Coronary artery (tissue), 2 donors: Measurements from ENCODE around the gene TAAR5.
"Not testable (repeated sequence)": the region's sequence is repeated elsewhere in the genome, so short reads cannot be mapped to it uniquely, and the experiment has no call there.

Source experiments
- DNase-seq: peaks from one replicate; pipeline ENCODE4 v3.0.0-alpha.2; 2017; ENCODE audit warnings: low spot score
- H3K27ac ChIP-seq, 2 donors: fragments of 200-600 bp; sonication (generic); one replicate each; pipeline ENCODE4 v1.5.1; 2016 to 2019
- H3K4me3 ChIP-seq: fragments of 200-600 bp; sonication (generic); 2 replicates; pipeline ENCODE4 v1.5.1; 2016; ENCODE audit warnings: mild to moderate bottlenecking, moderate library complexity
- TF ChIP-seq, protein P1 (sequence below): fragments of 200-600 bp; sonication (generic); IDR thresholded peaks from one replicate; pipeline ENCODE4 v1.5.1; 2019; ENCODE audit warnings: antibody characterized with exemption

Gene TAAR5

DNA sequence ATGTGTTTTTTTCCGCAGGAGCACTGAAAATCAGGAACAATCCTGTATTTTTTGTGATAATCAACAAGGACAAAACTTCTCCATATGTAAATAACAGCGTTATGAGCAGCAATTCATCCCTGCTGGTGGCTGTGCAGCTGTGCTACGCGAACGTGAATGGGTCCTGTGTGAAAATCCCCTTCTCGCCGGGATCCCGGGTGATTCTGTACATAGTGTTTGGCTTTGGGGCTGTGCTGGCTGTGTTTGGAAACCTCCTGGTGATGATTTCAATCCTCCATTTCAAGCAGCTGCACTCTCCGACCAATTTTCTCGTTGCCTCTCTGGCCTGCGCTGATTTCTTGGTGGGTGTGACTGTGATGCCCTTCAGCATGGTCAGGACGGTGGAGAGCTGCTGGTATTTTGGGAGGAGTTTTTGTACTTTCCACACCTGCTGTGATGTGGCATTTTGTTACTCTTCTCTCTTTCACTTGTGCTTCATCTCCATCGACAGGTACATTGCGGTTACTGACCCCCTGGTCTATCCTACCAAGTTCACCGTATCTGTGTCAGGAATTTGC lies 19.2 kb downstream of the TAAR5 start, which contains the start of gene TAAR6:
TSS of gene TAAR6 (plus strand) at position 102 of the 557 bp plus-strand sequence. CDS start at position 102, 0 bp downstream.
- TF ChIP-seq, protein P1, sequence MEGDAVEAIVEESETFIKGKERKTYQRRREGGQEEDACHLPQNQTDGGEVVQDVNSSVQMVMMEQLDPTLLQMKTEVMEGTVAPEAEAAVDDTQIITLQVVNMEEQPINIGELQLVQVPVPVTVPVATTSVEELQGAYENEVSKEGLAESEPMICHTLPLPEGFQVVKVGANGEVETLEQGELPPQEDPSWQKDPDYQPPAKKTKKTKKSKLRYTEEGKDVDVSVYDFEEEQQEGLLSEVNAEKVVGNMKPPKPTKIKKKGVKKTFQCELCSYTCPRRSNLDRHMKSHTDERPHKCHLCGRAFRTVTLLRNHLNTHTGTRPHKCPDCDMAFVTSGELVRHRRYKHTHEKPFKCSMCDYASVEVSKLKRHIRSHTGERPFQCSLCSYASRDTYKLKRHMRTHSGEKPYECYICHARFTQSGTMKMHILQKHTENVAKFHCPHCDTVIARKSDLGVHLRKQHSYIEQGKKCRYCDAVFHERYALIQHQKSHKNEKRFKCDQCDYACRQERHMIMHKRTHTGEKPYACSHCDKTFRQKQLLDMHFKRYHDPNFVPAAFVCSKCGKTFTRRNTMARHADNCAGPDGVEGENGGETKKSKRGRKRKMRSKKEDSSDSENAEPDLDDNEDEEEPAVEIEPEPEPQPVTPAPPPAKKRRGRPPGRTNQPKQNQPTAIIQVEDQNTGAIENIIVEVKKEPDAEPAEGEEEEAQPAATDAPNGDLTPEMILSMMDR: no peak
- DNase-seq: no peak
- H3K4me3 ChIP-seq: no peak within 1 kb of the TSS
- H3K27ac ChIP-seq: no peak within 1 kb of the TSS

GRCh38 chr6:132569170-132569569 lies 20.4 kb downstream of the TAAR5 start:
- TF ChIP-seq, protein P1: no peak
- Histone ChIP-seq H3K27ac (no peak overlapping the region), H3K4me3 (no peak overlapping the region)
- DNase-seq: no peak

- H3K27ac ChIP-seq: no peak overlapping the region
- DNase-seq: no peak
Observed at GRCh38 chr6:132568611-132569010, 20.9 kb downstream of the TAAR5 start.

DNA sequence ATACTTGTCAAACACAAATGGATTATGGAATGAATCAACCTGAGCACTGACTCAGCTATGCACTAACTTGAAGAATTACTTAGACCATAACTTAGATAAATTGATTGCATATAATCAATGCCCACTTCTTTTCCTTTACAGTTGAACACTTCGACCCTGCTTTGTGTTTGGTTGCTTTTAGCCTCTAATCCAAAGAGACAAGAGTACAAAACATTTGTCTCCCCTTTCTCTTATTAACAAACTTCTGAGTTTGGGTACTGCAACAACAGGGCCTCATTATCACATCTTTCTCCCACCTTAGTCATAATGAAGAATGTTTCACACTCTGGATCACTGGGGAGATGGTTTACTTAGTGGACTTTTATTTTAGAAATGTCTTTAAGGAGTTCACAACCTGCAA lies 22.0 kb downstream of the TAAR5 start:
- DNase-seq: no peak
- Histone ChIP-seq H3K27ac (no peak overlapping the region), H3K4me3 (no peak overlapping the region)
- TF ChIP-seq, protein P1: no peak

More at GRCh38 chr6:132568611-132569010, 20.9 kb downstream of the TAAR5 start:
- TF ChIP-seq, protein P1: no peak
- no peak overlapping the region for H3K4me3 ChIP-seq

GRCh38 chr6:132566404-132566803 lies 23.1 kb downstream of the TAAR5 start:
- no peak overlapping the region for H3K27ac ChIP-seq
- H3K4me3 ChIP-seq: no peak overlapping the region
- TF ChIP-seq, protein P1: no peak
- DNase-seq: no peak

- not testable (repeated sequence) for H3K27ac ChIP-seq, H3K4me3 ChIP-seq, DNase-seq
Observed at GRCh38 chr6:132560087-132560486, 29.5 kb downstream of the TAAR5 start.

DNA sequence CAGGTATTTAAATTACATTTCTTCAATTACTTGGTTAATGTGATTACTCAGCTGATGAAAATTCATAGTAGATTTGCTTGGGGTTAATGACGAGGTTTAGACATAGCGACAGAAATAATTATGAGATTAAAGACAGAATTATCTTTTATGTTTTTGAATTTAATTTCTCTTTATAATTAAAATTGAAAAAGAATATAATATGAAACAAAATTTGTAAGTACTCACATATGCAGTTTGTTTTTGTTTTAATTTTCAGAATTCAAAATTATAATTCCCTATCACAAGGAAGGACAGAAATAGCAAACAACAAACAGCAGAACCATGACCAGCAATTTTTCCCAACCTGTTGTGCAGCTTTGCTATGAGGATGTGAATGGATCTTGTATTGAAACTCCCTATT lies 37.2 kb downstream of the TAAR5 start, which contains the start of gene TAAR8:
TSS of gene TAAR8 (plus strand) at position 301 of the 400 bp plus-strand sequence. CDS start at position 322, 21 bp downstream.
- no peak for DNase-seq
- no peak within 1 kb of the TSS for H3K27ac ChIP-seq
- no peak within 1 kb of the TSS for H3K4me3 ChIP-seq
- TF ChIP-seq, protein P1: no peak
